K562 (cell line): Measurements from ENCODE around the gene GPX5. TPM values are rescaled to one million over a fixed set of nuclear protein-coding genes. Genes with fewer than 3 reads are reported as not detected.

Experiments used
- AFF4 ChIP-seq: sonication (generic); formaldehyde crosslinking; IDR thresholded peaks from 2 replicates; pipeline ENCODE4 v1.8.0; 2023; ENCODE audit warnings: mild to moderate bottlenecking, missing genetic modification reagents
- DACH1 ChIP-seq: fragments of 450-650 bp; IDR thresholded peaks from 2 replicates; pipeline ENCODE4 v1.6.1; 2018; ENCODE audit not compliant: partially characterized antibody
- EHMT2 ChIP-seq: fragments of 450-650 bp; IDR thresholded peaks from 2 replicates; pipeline ENCODE4 v1.6.1; 2018; ENCODE audit warnings: antibody characterized with exemption
- FOXO4 ChIP-seq: fragments of 450-650 bp; formaldehyde crosslinking; IDR thresholded peaks from 2 replicates; pipeline ENCODE4 v1.4.0; 2020; ENCODE audit warnings: mild to moderate bottlenecking, moderate library complexity
- FOXP1 ChIP-seq: sonication (generic); formaldehyde crosslinking; IDR thresholded peaks from 2 replicates; pipeline ENCODE4 v1.8.0; 2022; ENCODE audit warnings: mild to moderate bottlenecking, missing genetic modification reagents
- GTF2F1 ChIP-seq: IDR thresholded peaks from 2 replicates; pipeline ENCODE4 v1.6.1; 2011; ENCODE audit warnings: low read depth, low read length, improper control_type of control experiment
- HDAC1 ChIP-seq, 2 experiments: fragments of 450-650 bp; IDR thresholded peaks; 2 replicates each; pipeline ENCODE4 v1.6.1; 2016 to 2017; ENCODE audit warnings: inconsistent platforms in 1 of 2, mild to moderate bottlenecking in 1 of 2, moderate library complexity in 1 of 2
- HEY1 ChIP-seq: fragments of 250-450 bp; sonication (Bioruptor Pico); IDR thresholded peaks from 2 replicates; pipeline ENCODE4 v1.5.0; 2020; ENCODE audit warnings: mild to moderate bottlenecking, moderate library complexity, borderline replicate concordance
- HSF4 ChIP-seq: fragments of 250-450 bp; sonication (Bioruptor Pico); IDR thresholded peaks from 2 replicates; pipeline ENCODE4 v2.1.2; 2022; ENCODE audit warnings: mild to moderate bottlenecking, moderate library complexity, borderline replicate concordance
- NCOR1 ChIP-seq: fragments of 450-650 bp; IDR thresholded peaks from 2 replicates; pipeline ENCODE4 v1.6.1; 2016; ENCODE audit warnings: mild to moderate bottlenecking, moderate library complexity
- PHF8 ChIP-seq: fragments of 200-600 bp; sonication (generic); IDR thresholded peaks from 2 replicates; pipeline ENCODE4 v1.6.1; 2012; ENCODE audit warnings: mixed run types, mild to moderate bottlenecking, inconsistent platforms, low read length, moderate library complexity, borderline replicate concordance
- POLR2G ChIP-seq: fragments of 200-400 bp; formaldehyde crosslinking; IDR thresholded peaks from 2 replicates; pipeline ENCODE4 v1.6.1; 2017; ENCODE audit warnings: low read depth, mild to moderate bottlenecking, antibody characterized with exemption, low read length, moderate library complexity
- SETDB1 ChIP-seq: IDR thresholded peaks from one replicate; pipeline ENCODE4 v1.6.1; 2012; ENCODE audit warnings: low read length, control low read depth, inconsistent platforms
- SMAD4 ChIP-seq: fragments of 250-450 bp; sonication (Bioruptor Pico); conservative IDR thresholded peaks from 2 replicates; pipeline ENCODE4 v1.8.0; 2021; ENCODE audit warnings: inconsistent platforms, mild to moderate bottlenecking, moderate library complexity
- SREBF1 ChIP-seq: fragments of 150-350 bp; IDR thresholded peaks from 2 replicates; pipeline ENCODE4 v1.6.1; 2014; ENCODE audit warnings: antibody characterized with exemption, low read depth, low read length, borderline replicate concordance
- SRSF1 ChIP-seq: fragments of 200-400 bp; formaldehyde crosslinking; IDR thresholded peaks from 2 replicates; pipeline ENCODE4 v1.6.1; 2017; ENCODE audit warnings: mild to moderate bottlenecking, low read depth, low read length, moderate library complexity
- THAP12 ChIP-seq: fragments of 250-450 bp; sonication (Bioruptor Pico); IDR thresholded peaks from 2 replicates; pipeline ENCODE4 v1.9.0; 2021; ENCODE audit warnings: mild to moderate bottlenecking, inconsistent platforms
- ZC3H4 ChIP-seq: sonication (generic); formaldehyde crosslinking; IDR thresholded peaks from 2 replicates; pipeline ENCODE4 v1.9.0; 2021; ENCODE audit warnings: missing genetic modification reagents, borderline replicate concordance
- ZNF133 ChIP-seq: fragments of 250-450 bp; sonication (Bioruptor Pico); IDR thresholded peaks from 2 replicates; pipeline ENCODE4 v1.4.0; 2020; ENCODE audit warnings: mild to moderate bottlenecking
- ZNF586 ChIP-seq: fragments of 450-650 bp; formaldehyde crosslinking; conservative IDR thresholded peaks from 2 replicates; pipeline ENCODE4 v1.4.0; 2020; ENCODE audit warnings: mild to moderate bottlenecking, moderate library complexity
- polyA plus RNA-seq, 8 experiments: library from polyadenylated mRNA; depleted of rRNA in 4 of 8; stranded (reverse) in 5 of 8; unstranded in 3 of 8; fragments of >200 nt; fragmentation: Nextera tagmentation in 2 of 8; fragmentation: Illumina TruSeq in 1 of 8; extraction: Ambion mirVana in 2 of 8; extraction: Trizol in 1 of 8; gene quantifications; 2 replicates each; pipeline versions ENCODE4 v1.2.1 to v1.2.3, GENCODE V29; 2011 to 2014; ENCODE audit warnings: inconsistent platforms in 1 of 8, missing spikeins in 1 of 8
- total RNA-seq, 7 experiments: library from RNA; depleted of rRNA in 6 of 7; stranded (reverse); fragments of >200 nt in 6 of 7; fragmentation: Illumina TruSeq in 2 of 7; extraction: Trizol in 2 of 7; gene quantifications; 2 replicates each; pipeline versions ENCODE4 v1.2.1 to v1.2.3, GENCODE V29; 2011 to 2021; ENCODE audit warnings: low replicate concordance in 1 of 7

Gene GPX5
- total and polyA plus RNA-seq, 9 of the 15 experiments (the other 6 are each of a cell fraction or from before 2014, with no cell fraction given), result 0.07 to 0.18 (median 0.15) TPM; not detected in 6

- TF ChIP-seq ZNF586 (CRISPR knock-in tag), result no peak
- peak; percentile 88 for TF ChIP-seq NCOR1
- TF ChIP-seq FOXO4 (CRISPR knock-in tag), result no peak
- TF ChIP-seq HSF4 (CRISPR knock-in tag), result no peak
- no peak for TF ChIP-seq ZC3H4 (CRISPR knock-in tag)
- no peak for TF ChIP-seq DACH1
- TF ChIP-seq PHF8, result no peak
- TF ChIP-seq ZNF133, result no peak
- peak in 1 of 2 experiments; percentile 22; a peak in 1 of 4 replicates for TF ChIP-seq HDAC1 (IDR thresholded peaks at IDR 0.05)
- TF ChIP-seq SREBF1, result no peak
- no peak for TF ChIP-seq SRSF1
- TF ChIP-seq SETDB1, result no peak
- TF ChIP-seq HEY1 (CRISPR knock-in tag), result no peak
- TF ChIP-seq FOXP1 (CRISPR knock-in tag), result no peak
- no peak for TF ChIP-seq GTF2F1
- TF ChIP-seq POLR2G, result no peak
- TF ChIP-seq EHMT2, result no peak
- TF ChIP-seq AFF4, result peak; percentile 84
- TF ChIP-seq THAP12 (CRISPR knock-in tag), result no peak
- TF ChIP-seq SMAD4 (CRISPR knock-in tag), result peak; percentile 100
These were observed 40.3 kb downstream of the GPX5 start (continued) for GRCh38 chr6:28565823-28566526.
